ENCODE measurements around the gene PALLD. TPM values are rescaled to one million over a fixed set of nuclear protein-coding genes. Genes with fewer than 3 reads are reported as not detected.

Gene PALLD
- total and polyA plus RNA-seq, 2 of the 13 experiments (the other 11 are each of a cell fraction or from before 2014, with no cell fraction given), result 0.50 to 1.5 TPM

- TF ChIP-seq, protein P1, sequence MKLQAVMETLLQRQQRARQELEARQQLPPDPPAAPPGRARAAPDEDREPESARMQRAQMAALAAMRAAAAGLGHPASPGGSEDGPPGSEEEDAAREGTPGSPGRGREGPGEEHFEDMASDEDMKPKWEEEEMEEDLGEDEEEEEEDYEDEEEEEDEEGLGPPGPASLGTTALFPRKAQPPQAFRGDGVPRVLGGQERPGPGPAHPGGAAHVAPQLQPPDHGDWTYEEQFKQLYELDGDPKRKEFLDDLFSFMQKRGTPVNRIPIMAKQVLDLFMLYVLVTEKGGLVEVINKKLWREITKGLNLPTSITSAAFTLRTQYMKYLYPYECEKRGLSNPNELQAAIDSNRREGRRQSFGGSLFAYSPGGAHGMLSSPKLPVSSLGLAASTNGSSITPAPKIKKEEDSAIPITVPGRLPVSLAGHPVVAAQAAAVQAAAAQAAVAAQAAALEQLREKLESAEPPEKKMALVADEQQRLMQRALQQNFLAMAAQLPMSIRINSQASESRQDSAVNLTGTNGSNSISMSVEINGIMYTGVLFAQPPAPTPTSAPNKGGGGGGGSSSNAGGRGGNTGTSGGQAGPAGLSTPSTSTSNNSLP (IDR thresholded peaks at IDR 0.05; ENCODE audit: low read depth, low read length), result no peak
- TF ChIP-seq, protein P2, sequence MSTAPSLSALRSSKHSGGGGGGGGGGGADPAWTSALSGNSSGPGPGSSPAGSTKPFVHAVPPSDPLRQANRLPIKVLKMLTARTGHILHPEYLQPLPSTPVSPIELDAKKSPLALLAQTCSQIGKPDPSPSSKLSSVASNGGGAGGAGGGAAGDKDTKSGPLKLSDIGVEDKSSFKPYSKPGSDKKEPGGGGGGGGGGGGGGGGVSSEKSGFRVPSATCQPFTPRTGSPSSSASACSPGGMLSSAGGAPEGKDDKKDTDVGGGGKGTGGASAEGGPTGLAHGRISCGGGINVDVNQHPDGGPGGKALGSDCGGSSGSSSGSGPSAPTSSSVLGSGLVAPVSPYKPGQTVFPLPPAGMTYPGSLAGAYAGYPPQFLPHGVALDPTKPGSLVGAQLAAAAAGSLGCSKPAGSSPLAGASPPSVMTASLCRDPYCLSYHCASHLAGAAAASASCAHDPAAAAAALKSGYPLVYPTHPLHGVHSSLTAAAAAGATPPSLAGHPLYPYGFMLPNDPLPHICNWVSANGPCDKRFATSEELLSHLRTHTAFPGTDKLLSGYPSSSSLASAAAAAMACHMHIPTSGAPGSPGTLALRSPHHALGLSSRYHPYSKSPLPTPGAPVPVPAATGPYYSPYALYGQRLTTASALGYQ (CRISPR knock-in tag; IDR thresholded peaks at IDR 0.05), result no peak
- TF ChIP-seq ZNF564 (CRISPR knock-in tag; IDR thresholded peaks at IDR 0.05) (no peak), ZNF572 (CRISPR knock-in tag; IDR thresholded peaks at IDR 0.05) (no peak), ZNF761 (CRISPR knock-in tag; conservative IDR thresholded peaks at IDR 0.05) (no peak)
Measured at GRCh38 chr4:168598191-168598590, 101.3 kb downstream of the PALLD start (continued).

GRCh38 chr4:168600796-168601583 is 104.1 kb downstream of the PALLD start:
- intact Hi-C loops (cut with micrococcal nuclease; ENCODE audit: unreplicated experiment) (no loop called here), in situ Hi-C loops (cut with HindIII; ENCODE audit: extremely low pct_ligation_motif_present, low pct_unique_long_range_greater_than_20kb) (no loop called here)
- no peak for ATAC-seq
- H3K4me1 ChIP-seq (ENCODE audit: insufficient read depth, low read length), result no peaks in the 10 kb centered on the region
- 30% methylated on average over 5 of the region's 5 CpGs for WGBS (ENCODE audit: low lambda C conversion rate)
- no peak for FAIRE-seq
- no TSS peak for BruUV-seq (replicated peaks)
- CTCF ChIA-PET (ENCODE audit: low intra/inter-chr PET ratio, low total read pairs), result no interaction called here
- no peak overlapping the region for H3K4me3 ChIP-seq (replicated peaks in 1 of 3; ENCODE audit: insufficient read depth in 1 of 3, low read depth in 2 of 3, low read length in 3 of 3)
- no peak overlapping the region for H3K4me2 ChIP-seq (ENCODE audit: low read depth, low read length)
- no peak overlapping the region for H3K9ac ChIP-seq (ENCODE audit: insufficient read depth, low read depth, low read length)
- POLR2A ChIA-PET, result no interaction called here
- H3K27me3 ChIP-seq (ENCODE audit: control insufficient read depth in 1 of 2, insufficient read depth in 2 of 2, low read length in 2 of 2), result no peaks in the 10 kb centered on the region
- no peaks in the 10 kb centered on the region for H3K79me2 ChIP-seq (ENCODE audit: insufficient read depth, low read length)
- no peak for DNase-seq (ENCODE audit: low spot score)
- no peaks in the 10 kb centered on the region for H4K20me1 ChIP-seq (ENCODE audit: insufficient read depth, low read length)
- no peak overlapping the region for H3K27ac ChIP-seq (ENCODE audit: extremely low read length, insufficient read depth, low read length)
- no peak overlapping the region for H2AFZ ChIP-seq (ENCODE audit: low read length)
- H3K9me3 ChIP-seq (ENCODE audit: low read length), result no peaks in the 10 kb centered on the region
- no peaks in the 10 kb centered on the region for H3K36me3 ChIP-seq (replicated peaks in 1 of 2; ENCODE audit: control insufficient read depth in 1 of 2, insufficient read depth in 2 of 2, low read length in 2 of 2)
- TF ChIP-seq CCAR2 (optimal IDR thresholded peaks at IDR 0.05; ENCODE audit: low read depth, low read length), result no peak
- no peak for TF ChIP-seq ZBTB7B (CRISPR knock-in tag; IDR thresholded peaks at IDR 0.05)
- TF ChIP-seq, protein P3, sequence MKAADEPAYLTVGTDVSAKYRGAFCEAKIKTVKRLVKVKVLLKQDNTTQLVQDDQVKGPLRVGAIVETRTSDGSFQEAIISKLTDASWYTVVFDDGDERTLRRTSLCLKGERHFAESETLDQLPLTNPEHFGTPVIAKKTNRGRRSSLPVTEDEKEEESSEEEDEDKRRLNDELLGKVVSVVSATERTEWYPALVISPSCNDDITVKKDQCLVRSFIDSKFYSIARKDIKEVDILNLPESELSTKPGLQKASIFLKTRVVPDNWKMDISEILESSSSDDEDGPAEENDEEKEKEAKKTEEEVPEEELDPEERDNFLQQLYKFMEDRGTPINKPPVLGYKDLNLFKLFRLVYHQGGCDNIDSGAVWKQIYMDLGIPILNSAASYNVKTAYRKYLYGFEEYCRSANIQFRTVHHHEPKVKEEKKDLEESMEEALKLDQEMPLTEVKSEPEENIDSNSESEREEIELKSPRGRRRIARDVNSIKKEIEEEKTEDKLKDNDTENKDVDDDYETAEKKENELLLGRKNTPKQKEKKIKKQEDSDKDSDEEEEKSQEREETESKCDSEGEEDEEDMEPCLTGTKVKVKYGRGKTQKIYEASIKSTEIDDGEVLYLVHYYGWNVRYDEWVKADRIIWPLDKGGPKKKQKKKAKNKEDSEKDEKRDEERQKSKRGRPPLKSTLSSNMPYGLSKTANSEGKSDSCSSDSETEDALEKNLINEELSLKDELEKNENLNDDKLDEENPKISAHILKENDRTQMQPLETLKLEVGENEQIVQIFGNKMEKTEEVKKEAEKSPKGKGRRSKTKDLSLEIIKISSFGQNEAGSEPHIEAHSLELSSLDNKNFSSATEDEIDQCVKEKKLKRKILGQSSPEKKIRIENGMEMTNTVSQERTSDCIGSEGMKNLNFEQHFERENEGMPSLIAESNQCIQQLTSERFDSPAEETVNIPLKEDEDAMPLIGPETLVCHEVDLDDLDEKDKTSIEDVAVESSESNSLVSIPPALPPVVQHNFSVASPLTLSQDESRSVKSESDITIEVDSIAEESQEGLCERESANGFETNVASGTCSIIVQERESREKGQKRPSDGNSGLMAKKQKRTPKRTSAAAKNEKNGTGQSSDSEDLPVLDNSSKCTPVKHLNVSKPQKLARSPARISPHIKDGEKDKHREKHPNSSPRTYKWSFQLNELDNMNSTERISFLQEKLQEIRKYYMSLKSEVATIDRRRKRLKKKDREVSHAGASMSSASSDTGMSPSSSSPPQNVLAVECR (CRISPR knock-in tag; IDR thresholded peaks at IDR 0.05; ENCODE audit: borderline replicate concordance), result no peak
- no peak for TF ChIP-seq NFKBIZ (CRISPR knock-in tag; IDR thresholded peaks at IDR 0.05)
- no peak for TF ChIP-seq ZZZ3 (CRISPR knock-in tag; IDR thresholded peaks at IDR 0.05; ENCODE audit: borderline replicate concordance)
- no peak for TF ChIP-seq FOXO4 (CRISPR knock-in tag; conservative IDR thresholded peaks at IDR 0.05)
- no peak for TF ChIP-seq KDM2A (CRISPR knock-in tag; IDR thresholded peaks at IDR 0.05; ENCODE audit: borderline replicate concordance, low read depth)
- TF ChIP-seq NCOA2 (CRISPR knock-in tag; IDR thresholded peaks at IDR 0.05), result no peak
